ENCODE data around the gene CACNB4.

The CACNB4 gene

DNA sequence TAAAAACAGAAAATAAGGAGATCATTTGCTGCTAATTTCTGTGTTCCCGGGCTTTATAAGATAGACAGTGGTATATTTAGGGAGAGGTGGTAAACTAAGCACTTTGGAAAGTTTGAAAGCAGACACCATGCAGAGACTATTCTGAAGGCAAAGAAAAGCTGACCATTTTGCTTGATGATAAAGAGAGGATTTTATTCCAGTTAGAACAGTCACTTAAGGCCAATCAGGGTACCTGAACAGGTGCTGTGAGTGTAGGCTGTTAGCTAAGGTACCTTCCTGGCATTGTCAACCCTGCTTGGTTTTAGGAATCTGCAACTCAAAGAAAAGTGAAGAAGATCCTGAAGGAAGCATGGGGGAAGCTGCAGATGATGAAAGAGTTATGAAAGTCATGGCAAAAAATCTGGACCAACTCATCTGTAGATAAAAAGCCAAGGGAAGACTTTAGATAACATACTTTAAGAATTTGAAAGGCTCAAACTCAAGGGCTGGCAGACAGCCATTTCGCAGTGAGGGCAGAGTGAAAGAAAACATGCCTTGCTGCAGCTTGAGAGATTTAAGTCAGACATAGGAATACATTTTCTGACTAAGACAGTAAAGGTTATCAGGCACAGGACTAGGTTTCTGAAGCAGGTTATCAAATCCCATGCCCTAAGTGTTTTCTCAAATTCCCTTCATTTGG, 190.5 kb downstream of the CACNB4 start:
- DNase-seq (ENCODE audit: extremely low read depth, low read depth), result no peak
- no peak overlapping the region for H3K4me3 ChIP-seq (replicated peaks; ENCODE audit: low read depth, low read length)
- TF ChIP-seq, protein P1, sequence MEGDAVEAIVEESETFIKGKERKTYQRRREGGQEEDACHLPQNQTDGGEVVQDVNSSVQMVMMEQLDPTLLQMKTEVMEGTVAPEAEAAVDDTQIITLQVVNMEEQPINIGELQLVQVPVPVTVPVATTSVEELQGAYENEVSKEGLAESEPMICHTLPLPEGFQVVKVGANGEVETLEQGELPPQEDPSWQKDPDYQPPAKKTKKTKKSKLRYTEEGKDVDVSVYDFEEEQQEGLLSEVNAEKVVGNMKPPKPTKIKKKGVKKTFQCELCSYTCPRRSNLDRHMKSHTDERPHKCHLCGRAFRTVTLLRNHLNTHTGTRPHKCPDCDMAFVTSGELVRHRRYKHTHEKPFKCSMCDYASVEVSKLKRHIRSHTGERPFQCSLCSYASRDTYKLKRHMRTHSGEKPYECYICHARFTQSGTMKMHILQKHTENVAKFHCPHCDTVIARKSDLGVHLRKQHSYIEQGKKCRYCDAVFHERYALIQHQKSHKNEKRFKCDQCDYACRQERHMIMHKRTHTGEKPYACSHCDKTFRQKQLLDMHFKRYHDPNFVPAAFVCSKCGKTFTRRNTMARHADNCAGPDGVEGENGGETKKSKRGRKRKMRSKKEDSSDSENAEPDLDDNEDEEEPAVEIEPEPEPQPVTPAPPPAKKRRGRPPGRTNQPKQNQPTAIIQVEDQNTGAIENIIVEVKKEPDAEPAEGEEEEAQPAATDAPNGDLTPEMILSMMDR (IDR thresholded peaks at IDR 0.05; ENCODE audit: low read depth, low read length, missing control alignments), result no peak

DNA sequence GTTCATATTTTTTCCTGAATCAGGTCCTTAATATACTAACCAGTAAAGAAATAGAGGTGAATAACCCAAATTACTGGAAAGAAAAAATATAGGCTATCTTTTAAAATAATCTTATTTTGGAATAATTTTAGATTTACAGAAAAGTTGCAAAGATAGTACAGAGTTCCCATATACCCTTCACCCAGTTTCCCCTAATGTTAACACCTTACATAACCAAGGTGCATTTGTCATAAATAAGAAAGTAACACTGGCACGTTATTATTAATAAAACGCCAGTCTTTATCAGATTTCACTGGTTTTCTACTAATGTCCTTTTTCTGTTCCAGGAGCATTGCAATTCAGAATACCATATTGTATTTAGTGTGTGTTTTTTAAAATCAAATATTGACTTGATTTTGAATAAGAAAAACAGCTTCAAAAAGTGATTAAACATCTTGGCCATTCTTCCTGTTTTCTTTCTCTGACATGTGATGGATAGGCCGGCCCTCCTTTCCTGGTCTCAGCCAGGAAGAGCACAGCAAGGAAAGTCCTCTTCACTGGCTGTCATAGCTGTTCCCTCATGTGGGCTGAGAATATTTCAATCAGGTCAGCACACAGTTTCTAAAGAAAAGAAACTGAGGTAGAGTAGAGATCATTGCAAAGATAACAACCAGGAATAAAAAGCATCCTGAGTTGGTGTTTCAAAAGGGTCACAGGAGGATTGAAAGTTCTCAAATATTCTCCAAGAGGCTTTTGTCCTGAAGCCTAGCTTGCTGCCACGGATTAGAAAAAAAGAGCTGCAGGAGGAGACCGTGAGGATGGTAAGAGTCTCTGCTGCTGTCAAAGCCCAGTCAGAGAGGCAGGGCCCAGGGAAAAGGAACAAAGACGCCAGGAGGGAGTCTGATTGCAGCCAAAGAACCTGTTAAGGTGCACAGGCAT, 191.3 kb downstream of the CACNB4 start:
- DNase-seq (ENCODE audit: extremely low read depth, low read depth), result no peak
- no peak overlapping the region for H3K4me3 ChIP-seq (replicated peaks; ENCODE audit: low read depth, low read length)
- TF ChIP-seq, protein P1 (IDR thresholded peaks at IDR 0.05; ENCODE audit: low read depth, low read length, missing control alignments), result no peak

DNA sequence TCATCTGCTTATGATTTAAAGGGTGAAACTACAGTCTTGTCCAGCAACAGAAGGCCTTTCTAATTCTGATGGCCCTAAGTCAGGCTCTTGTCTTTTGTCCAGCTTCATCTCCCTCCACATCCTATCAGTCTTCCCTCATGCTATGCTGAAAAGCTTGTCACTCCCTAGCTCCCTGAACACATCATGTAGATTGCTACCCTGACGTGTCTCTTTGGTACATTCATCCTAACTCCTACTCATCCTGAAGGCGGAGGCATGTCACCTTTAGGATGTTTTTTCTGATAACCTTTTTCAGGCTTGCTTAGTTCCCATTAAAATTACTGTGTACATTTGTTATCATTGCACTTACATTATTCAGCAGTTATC, 192.2 kb downstream of the CACNB4 start:
- TF ChIP-seq, protein P1 (IDR thresholded peaks at IDR 0.05; ENCODE audit: low read depth, low read length, missing control alignments), result no peak
- no peak for DNase-seq (ENCODE audit: extremely low read depth, low read depth)

DNA sequence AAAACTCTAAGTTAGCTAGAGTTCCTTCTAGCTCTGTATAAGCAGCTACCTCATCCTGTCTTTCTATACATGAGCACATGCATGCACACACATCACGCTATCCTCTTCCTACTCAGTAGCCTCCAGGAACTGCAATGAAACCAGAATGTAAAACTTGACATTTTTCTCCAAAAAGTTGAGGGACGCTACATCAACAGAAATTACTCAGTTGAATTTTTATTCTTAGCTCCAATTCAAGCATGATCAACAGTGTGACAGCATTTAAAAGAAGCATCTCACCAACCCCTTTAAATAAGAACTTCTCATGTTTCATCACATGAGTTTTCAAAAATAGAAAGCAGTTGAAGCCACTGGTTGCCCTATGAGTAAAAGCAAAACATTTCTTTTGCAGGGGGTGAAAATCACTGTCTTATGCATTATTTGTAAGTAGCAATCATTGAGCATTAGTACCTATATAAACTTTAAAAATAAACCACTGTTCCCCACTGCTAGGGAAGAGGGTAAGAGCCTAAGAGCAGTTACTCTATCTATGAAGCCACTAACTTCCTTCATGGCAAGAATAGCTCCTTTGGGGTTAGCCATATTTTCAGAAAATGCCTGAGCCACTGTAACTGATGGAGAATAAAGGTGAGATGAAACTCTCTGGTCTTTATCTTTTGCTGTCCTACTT, 192.7 kb downstream of the CACNB4 start:
- no peak overlapping the region for H3K4me3 ChIP-seq (replicated peaks; ENCODE audit: low read depth, low read length)
- TF ChIP-seq, protein P1 (IDR thresholded peaks at IDR 0.05; ENCODE audit: low read depth, low read length, missing control alignments), result no peak
- DNase-seq (ENCODE audit: extremely low read depth, low read depth), result no peak

More for the DNA sequence above, 192.2 kb downstream of the CACNB4 start:
- H3K4me3 ChIP-seq (replicated peaks; ENCODE audit: low read depth, low read length), result no peak overlapping the region

DNA sequence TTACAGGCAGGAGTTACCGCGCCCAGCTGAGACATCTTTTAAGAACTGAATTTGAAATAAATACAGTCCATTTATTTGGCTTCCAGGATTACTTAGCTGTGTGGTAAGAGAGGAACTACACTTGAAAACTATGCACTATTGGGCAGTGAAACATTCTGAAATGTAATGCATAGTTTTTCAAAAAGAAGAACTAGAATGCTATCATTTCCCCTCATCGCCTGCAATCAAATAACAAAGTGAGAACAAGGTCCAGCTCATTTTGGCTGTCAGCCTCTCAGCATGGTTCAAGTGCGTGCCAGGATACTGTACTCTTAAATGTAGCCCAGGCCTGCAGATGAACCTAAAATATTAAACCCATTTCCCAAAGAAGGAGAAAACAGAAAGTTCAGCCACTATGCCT, 194.0 kb downstream of the CACNB4 start:
- DNase-seq (ENCODE audit: extremely low read depth, low read depth), result no peak
- no peak overlapping the region for H3K4me3 ChIP-seq (replicated peaks; ENCODE audit: low read depth, low read length)
- TF ChIP-seq, protein P1 (IDR thresholded peaks at IDR 0.05; ENCODE audit: low read depth, low read length, missing control alignments), result no peak

DNA sequence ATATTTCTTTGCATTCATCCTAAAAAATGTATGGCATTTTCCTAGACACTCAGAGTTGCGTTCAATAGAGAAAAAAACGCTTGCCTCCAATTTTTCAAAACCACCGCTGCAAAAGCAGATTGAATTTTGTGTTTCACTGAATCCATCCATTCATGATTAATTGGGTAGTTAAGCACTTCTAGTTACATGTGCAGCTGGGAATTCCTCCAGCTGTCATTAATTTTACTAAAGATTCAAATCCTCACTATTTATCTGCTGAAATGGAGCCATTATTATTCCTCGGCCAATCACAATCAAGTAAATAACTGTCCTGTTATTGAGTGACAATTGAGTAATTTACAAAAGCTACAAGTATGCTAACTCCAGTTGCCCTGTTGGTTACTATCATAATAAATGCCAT, 194.8 kb downstream of the CACNB4 start:
- DNase-seq (ENCODE audit: extremely low read depth, low read depth), result no peak
- TF ChIP-seq, protein P1 (IDR thresholded peaks at IDR 0.05; ENCODE audit: low read depth, low read length, missing control alignments), result no peak
- no peak overlapping the region for H3K4me3 ChIP-seq (replicated peaks; ENCODE audit: low read depth, low read length)
